ENCODE measurements around the gene SLC34A3. TPM values are rescaled to one million over a fixed set of nuclear protein-coding genes. Genes with fewer than 3 reads are reported as not detected.
A peak's percentile ranks its signal among the peaks of the same experiment; 100 is the strongest.

Gene SLC34A3
- total RNA-seq, 1 experiment from 2014 or later: 0.13 TPM

DNA sequence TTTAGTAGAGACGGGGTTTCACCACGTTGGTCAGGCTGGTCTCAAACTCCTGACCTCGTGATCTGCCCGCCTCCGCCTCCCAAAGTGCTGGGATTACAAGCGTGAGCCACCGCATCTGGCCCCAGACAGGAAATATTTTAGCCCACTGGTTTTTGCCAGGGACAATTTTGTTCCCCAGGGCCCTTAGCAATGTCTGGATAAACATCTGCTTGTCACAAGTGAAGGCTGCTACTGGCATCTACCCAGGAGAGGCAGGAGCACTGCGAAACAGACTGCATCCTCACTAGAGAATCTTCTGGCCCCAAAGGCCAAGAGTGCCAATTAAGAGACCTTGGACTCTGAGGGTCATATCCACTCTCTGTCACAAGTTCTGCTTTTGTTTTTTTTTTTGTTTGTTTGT lies 27.7 kb upstream of the SLC34A3 start:
- POLR2A ChIA-PET: interaction anchor here (0.7 to 1.3 kb wide), 2 partner anchors 8 to 15 kb away, joined by 3 to 6 read pairs; no protein-coding TSS in a partner anchor
- CTCF ChIA-PET: no interaction called here
- no peak for ATAC-seq
- peaks cover 14% of the 10 kb centered on the region for H3K36me3 Mint-ChIP-seq
- peak overlapping the region; percentile 24 for H3K4me3 Mint-ChIP-seq
- no peak overlapping the region for H3K27ac Mint-ChIP-seq
- no peaks in the 10 kb centered on the region for H3K9me3 Mint-ChIP-seq
- no peak for DNase-seq (ENCODE audit: low spot score)
- H3K4me1 Mint-ChIP-seq: peaks cover 40% of the 10 kb centered on the region
- TF ChIP-seq, protein P1, sequence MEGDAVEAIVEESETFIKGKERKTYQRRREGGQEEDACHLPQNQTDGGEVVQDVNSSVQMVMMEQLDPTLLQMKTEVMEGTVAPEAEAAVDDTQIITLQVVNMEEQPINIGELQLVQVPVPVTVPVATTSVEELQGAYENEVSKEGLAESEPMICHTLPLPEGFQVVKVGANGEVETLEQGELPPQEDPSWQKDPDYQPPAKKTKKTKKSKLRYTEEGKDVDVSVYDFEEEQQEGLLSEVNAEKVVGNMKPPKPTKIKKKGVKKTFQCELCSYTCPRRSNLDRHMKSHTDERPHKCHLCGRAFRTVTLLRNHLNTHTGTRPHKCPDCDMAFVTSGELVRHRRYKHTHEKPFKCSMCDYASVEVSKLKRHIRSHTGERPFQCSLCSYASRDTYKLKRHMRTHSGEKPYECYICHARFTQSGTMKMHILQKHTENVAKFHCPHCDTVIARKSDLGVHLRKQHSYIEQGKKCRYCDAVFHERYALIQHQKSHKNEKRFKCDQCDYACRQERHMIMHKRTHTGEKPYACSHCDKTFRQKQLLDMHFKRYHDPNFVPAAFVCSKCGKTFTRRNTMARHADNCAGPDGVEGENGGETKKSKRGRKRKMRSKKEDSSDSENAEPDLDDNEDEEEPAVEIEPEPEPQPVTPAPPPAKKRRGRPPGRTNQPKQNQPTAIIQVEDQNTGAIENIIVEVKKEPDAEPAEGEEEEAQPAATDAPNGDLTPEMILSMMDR (IDR thresholded peaks at IDR 0.05): no peak
- TF ChIP-seq, protein P2, sequence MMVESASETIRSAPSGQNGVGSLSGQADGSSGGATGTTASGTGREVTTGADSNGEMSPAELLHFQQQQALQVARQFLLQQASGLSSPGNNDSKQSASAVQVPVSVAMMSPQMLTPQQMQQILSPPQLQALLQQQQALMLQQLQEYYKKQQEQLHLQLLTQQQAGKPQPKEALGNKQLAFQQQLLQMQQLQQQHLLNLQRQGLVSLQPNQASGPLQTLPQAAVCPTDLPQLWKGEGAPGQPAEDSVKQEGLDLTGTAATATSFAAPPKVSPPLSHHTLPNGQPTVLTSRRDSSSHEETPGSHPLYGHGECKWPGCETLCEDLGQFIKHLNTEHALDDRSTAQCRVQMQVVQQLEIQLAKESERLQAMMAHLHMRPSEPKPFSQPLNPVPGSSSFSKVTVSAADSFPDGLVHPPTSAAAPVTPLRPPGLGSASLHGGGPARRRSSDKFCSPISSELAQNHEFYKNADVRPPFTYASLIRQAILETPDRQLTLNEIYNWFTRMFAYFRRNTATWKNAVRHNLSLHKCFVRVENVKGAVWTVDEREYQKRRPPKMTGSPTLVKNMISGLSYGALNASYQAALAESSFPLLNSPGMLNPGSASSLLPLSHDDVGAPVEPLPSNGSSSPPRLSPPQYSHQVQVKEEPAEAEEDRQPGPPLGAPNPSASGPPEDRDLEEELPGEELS (CRISPR knock-in tag; IDR thresholded peaks at IDR 0.05): no peak
- TF ChIP-seq OVOL2 (CRISPR knock-in tag; IDR thresholded peaks at IDR 0.05; ENCODE audit: borderline replicate concordance) (no peak), TP53 (CRISPR knock-in tag; IDR thresholded peaks at IDR 0.05) (no peak), MXD4 (CRISPR knock-in tag; IDR thresholded peaks at IDR 0.05; ENCODE audit: borderline replicate concordance) (no peak)
- TF ChIP-seq, protein P3, sequence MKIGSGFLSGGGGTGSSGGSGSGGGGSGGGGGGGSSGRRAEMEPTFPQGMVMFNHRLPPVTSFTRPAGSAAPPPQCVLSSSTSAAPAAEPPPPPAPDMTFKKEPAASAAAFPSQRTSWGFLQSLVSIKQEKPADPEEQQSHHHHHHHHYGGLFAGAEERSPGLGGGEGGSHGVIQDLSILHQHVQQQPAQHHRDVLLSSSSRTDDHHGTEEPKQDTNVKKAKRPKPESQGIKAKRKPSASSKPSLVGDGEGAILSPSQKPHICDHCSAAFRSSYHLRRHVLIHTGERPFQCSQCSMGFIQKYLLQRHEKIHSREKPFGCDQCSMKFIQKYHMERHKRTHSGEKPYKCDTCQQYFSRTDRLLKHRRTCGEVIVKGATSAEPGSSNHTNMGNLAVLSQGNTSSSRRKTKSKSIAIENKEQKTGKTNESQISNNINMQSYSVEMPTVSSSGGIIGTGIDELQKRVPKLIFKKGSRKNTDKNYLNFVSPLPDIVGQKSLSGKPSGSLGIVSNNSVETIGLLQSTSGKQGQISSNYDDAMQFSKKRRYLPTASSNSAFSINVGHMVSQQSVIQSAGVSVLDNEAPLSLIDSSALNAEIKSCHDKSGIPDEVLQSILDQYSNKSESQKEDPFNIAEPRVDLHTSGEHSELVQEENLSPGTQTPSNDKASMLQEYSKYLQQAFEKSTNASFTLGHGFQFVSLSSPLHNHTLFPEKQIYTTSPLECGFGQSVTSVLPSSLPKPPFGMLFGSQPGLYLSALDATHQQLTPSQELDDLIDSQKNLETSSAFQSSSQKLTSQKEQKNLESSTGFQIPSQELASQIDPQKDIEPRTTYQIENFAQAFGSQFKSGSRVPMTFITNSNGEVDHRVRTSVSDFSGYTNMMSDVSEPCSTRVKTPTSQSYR (CRISPR knock-in tag; IDR thresholded peaks at IDR 0.05): no peak
- H3K27me3 Mint-ChIP-seq (ENCODE audit: low read depth): no peaks in the 10 kb centered on the region

DNA sequence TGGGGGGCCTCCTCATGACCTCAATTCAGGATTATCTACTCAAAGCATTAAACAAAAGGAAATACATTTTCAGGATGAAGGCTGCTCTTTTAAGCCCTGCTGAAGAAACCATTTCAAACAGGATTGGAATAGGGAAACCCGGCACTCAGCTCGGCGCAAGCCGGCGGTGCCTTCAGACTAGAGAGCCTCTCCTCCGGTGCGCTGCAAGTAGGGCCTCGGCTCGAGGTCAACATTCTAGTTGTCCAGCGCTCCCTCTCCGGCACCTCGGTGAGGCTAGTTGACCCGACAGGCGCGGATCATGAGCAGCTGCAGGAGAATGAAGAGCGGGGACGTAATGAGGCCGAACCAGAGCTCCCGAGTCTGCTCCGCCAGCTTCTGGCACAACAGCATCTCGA lies 26.0 kb upstream of the SLC34A3 start:
- ChIA-PET POLR2A (interaction anchor here (1.4 kb wide), 1 partner anchor 16 kb away, joined by 4 read pairs; the partner anchor contains the start of gene SSNA1), CTCF (interaction anchor here (0.9 to 1.8 kb wide), 5 partner anchors 14 to 33 kb away, joined by 3 to 6 read pairs (median 3); partner anchors contain the start of gene SSNA1)
- Mint-ChIP-seq H3K9me3 (no peaks in the 10 kb centered on the region), H3K4me1 (peaks cover 31% of the 10 kb centered on the region), H3K27me3 (ENCODE audit: low read depth) (no peaks in the 10 kb centered on the region), H3K4me3 (peak overlapping the region; percentile 97), H3K27ac (peak overlapping the region; percentile 82), H3K36me3 (peaks cover 24% of the 10 kb centered on the region)
- ATAC-seq: no peak
- TF ChIP-seq NFYB (CRISPR knock-in tag; conservative IDR thresholded peaks at IDR 0.05; ENCODE audit: low read depth): no peak
- TF ChIP-seq RELA (CRISPR knock-in tag; IDR thresholded peaks at IDR 0.05; ENCODE audit: borderline replicate concordance): no peak
- TF ChIP-seq ATF1 (CRISPR knock-in tag; IDR thresholded peaks at IDR 0.05): no peak
- TF ChIP-seq, protein P4, sequence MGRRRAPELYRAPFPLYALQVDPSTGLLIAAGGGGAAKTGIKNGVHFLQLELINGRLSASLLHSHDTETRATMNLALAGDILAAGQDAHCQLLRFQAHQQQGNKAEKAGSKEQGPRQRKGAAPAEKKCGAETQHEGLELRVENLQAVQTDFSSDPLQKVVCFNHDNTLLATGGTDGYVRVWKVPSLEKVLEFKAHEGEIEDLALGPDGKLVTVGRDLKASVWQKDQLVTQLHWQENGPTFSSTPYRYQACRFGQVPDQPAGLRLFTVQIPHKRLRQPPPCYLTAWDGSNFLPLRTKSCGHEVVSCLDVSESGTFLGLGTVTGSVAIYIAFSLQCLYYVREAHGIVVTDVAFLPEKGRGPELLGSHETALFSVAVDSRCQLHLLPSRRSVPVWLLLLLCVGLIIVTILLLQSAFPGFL (CRISPR knock-in tag; IDR thresholded peaks at IDR 0.05; ENCODE audit: borderline replicate concordance): no peak
- no peak for TF ChIP-seq CBFB (CRISPR knock-in tag; IDR thresholded peaks at IDR 0.05; ENCODE audit: low read depth)
- TF ChIP-seq, protein P5, sequence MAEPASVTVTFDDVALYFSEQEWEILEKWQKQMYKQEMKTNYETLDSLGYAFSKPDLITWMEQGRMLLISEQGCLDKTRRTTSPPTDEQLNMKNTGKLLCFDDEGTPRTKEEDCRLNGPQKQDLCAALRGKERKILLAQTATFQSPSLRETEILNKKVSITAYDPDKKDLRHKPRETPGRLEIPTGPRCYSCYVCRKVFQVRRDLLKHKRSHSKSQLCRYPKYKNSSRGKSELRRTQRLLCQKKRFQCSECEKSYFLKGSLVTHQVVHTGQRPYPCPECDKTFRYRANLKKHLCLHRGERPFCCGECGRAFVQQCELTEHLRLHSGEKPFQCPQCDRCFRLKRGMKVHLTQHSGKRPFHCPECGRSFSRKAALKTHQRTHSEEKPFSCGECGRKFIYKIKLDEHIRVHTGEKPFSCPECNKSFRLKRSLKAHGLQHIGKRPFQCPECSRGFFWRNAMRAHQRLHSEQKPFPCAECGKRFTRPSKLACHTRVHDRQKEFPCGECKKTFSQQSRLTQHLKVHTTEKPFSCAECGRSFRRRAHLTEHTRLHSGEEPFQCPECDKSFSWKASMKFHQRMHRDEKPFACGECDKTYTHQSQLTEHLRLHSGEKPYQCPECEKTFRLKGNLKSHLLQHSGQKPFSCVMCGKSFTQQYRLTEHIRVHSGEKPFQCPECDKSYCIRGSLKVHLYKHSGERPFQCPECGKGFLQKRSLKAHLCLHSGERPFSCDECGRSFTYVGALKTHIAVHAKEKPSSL (CRISPR knock-in tag; conservative IDR thresholded peaks at IDR 0.05): no peak
- no peak for TF ChIP-seq ZNF121 (CRISPR knock-in tag; IDR thresholded peaks at IDR 0.05)
- no peak for TF ChIP-seq TCF7 (CRISPR knock-in tag; IDR thresholded peaks at IDR 0.05; ENCODE audit: low read depth)
- TF ChIP-seq, protein P6, sequence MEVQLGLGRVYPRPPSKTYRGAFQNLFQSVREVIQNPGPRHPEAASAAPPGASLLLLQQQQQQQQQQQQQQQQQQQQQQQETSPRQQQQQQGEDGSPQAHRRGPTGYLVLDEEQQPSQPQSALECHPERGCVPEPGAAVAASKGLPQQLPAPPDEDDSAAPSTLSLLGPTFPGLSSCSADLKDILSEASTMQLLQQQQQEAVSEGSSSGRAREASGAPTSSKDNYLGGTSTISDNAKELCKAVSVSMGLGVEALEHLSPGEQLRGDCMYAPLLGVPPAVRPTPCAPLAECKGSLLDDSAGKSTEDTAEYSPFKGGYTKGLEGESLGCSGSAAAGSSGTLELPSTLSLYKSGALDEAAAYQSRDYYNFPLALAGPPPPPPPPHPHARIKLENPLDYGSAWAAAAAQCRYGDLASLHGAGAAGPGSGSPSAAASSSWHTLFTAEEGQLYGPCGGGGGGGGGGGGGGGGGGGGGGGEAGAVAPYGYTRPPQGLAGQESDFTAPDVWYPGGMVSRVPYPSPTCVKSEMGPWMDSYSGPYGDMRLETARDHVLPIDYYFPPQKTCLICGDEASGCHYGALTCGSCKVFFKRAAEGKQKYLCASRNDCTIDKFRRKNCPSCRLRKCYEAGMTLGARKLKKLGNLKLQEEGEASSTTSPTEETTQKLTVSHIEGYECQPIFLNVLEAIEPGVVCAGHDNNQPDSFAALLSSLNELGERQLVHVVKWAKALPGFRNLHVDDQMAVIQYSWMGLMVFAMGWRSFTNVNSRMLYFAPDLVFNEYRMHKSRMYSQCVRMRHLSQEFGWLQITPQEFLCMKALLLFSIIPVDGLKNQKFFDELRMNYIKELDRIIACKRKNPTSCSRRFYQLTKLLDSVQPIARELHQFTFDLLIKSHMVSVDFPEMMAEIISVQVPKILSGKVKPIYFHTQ (CRISPR knock-in tag; IDR thresholded peaks at IDR 0.05): no peak
- TF ChIP-seq, protein P7, sequence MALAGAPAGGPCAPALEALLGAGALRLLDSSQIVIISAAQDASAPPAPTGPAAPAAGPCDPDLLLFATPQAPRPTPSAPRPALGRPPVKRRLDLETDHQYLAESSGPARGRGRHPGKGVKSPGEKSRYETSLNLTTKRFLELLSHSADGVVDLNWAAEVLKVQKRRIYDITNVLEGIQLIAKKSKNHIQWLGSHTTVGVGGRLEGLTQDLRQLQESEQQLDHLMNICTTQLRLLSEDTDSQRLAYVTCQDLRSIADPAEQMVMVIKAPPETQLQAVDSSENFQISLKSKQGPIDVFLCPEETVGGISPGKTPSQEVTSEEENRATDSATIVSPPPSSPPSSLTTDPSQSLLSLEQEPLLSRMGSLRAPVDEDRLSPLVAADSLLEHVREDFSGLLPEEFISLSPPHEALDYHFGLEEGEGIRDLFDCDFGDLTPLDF (CRISPR knock-in tag; IDR thresholded peaks at IDR 0.05): no peak
- DNase-seq (ENCODE audit: low spot score): no peak

Data from WTC11 (cell line).